Breast epithelium (tissue), 3 donors: Measurements from ENCODE around the gene FAM120A.

Experiments
- POLR2A ChIP-seq: fragments of 450-650 bp; IDR thresholded peaks from one replicate; pipeline ENCODE4 v1.6.1; 2016; ENCODE audit warnings: antibody characterized with exemption, mild to moderate bottlenecking, moderate library complexity
- POLR2AphosphoS5 ChIP-seq, 3 donors: sonication (generic); formaldehyde crosslinking; IDR thresholded peaks; one replicate each; pipeline ENCODE4 v1.6.1; 2017; ENCODE audit warnings: antibody characterized with exemption in 3 of 3
- TF ChIP-seq, protein P1 (sequence below), 3 donors: fragments of 450-650 bp; IDR thresholded peaks; one replicate each; pipeline ENCODE4 v1.5.1; 2016 to 2017; ENCODE audit warnings: antibody characterized with exemption in 3 of 3, mild to moderate bottlenecking in 3 of 3, moderate library complexity in 3 of 3

DNA sequence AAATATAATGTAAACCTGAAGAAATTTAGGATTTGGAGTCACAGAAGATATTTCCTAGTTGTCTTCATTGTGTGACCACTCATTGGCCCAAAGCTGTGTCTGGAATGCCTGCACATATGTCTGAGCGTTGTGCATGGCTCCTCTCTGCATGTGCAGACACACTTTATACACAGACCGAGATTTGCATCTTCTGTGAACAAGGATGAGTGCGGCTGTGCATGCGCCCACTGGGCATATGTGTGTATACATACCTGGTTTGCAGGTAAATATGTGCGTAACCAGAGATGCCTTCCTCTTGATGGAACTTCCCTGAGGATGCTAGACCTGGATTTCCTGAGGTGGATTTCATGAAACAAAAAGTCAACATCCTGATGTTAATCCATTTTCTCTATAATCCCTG lies 144.0 kb downstream of the FAM120A start:
- TF ChIP-seq, protein P1, sequence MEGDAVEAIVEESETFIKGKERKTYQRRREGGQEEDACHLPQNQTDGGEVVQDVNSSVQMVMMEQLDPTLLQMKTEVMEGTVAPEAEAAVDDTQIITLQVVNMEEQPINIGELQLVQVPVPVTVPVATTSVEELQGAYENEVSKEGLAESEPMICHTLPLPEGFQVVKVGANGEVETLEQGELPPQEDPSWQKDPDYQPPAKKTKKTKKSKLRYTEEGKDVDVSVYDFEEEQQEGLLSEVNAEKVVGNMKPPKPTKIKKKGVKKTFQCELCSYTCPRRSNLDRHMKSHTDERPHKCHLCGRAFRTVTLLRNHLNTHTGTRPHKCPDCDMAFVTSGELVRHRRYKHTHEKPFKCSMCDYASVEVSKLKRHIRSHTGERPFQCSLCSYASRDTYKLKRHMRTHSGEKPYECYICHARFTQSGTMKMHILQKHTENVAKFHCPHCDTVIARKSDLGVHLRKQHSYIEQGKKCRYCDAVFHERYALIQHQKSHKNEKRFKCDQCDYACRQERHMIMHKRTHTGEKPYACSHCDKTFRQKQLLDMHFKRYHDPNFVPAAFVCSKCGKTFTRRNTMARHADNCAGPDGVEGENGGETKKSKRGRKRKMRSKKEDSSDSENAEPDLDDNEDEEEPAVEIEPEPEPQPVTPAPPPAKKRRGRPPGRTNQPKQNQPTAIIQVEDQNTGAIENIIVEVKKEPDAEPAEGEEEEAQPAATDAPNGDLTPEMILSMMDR (IDR thresholded peaks at IDR 0.05): no peak
- no peak for TF ChIP-seq POLR2AphosphoS5 (IDR thresholded peaks at IDR 0.05)
- TF ChIP-seq POLR2A: no peak
